Stimulated activated CD8-positive, alpha-beta memory T cell treated with anti-CD3 and anti-CD28 coated beads, Interleukin-12 subunit alpha, Interleukin-12 subunit beta, amount 100 ng/mL, for 24 hours (primary cell): ENCODE measurements around the gene OIP5.
"Not testable (repeated sequence)": the region's sequence is repeated elsewhere in the genome, so short reads cannot be mapped to it uniquely, and the experiment has no call there.

Experiments
- DNase-seq: peaks from one replicate; pipeline ENCODE4 v3.0.0-alpha.2; 2020; ENCODE audit errors: extremely low read depth

OIP5 gene

GRCh38 chr15:41301587-41301986 is 30.8 kb downstream of the OIP5 start:
- no peak for DNase-seq

GRCh38 chr15:41301139-41301538 is 31.3 kb downstream of the OIP5 start:
- not testable (repeated sequence) for DNase-seq

- DNase-seq = no peak
Observed at GRCh38 chr15:41292521-41292920, 39.9 kb downstream of the OIP5 start.

- no peak for DNase-seq
Observed at GRCh38 chr15:41291065-41291631, 41.2 kb downstream of the OIP5 start.

- no peak for DNase-seq
Observed at GRCh38 chr15:41289953-41290352, 42.4 kb downstream of the OIP5 start.

GRCh38 chr15:41288464-41288863 is 43.9 kb downstream of the OIP5 start:
- DNase-seq = no peak

GRCh38 chr15:41286665-41287333 is 45.6 kb downstream of the OIP5 start:
- DNase-seq = no peak

GRCh38 chr15:41285285-41285684 is 47.1 kb downstream of the OIP5 start:
- no peak for DNase-seq

- DNase-seq = no peak
Observed at GRCh38 chr15:41284427-41285177, 47.8 kb downstream of the OIP5 start.

GRCh38 chr15:41283653-41284426 is 48.6 kb downstream of the OIP5 start:
- peak; percentile 96 for DNase-seq

GRCh38 chr15:41282980-41283652 is 49.3 kb downstream of the OIP5 start:
- not testable (repeated sequence) for DNase-seq

- not testable (repeated sequence) for DNase-seq
Observed at GRCh38 chr15:41282436-41282835, 50.0 kb downstream of the OIP5 start.

- DNase-seq = no peak
Observed at GRCh38 chr15:41281236-41281635, 51.2 kb downstream of the OIP5 start.

- DNase-seq = no peak
Observed at GRCh38 chr15:41279535-41280283, 52.7 kb downstream of the OIP5 start.

GRCh38 chr15:41278319-41278718 is 54.1 kb downstream of the OIP5 start:
- DNase-seq = no peak

- no peak for DNase-seq
Observed at GRCh38 chr15:41276831-41277230, 55.6 kb downstream of the OIP5 start.

GRCh38 chr15:41269887-41270286 is 62.5 kb downstream of the OIP5 start:
- no peak for DNase-seq

- DNase-seq = no peak
Observed at GRCh38 chr15:41263891-41264351, 68.5 kb downstream of the OIP5 start.

- DNase-seq = no peak
Observed at GRCh38 chr15:41262571-41262970, 69.8 kb downstream of the OIP5 start.

GRCh38 chr15:41260924-41261323 is 71.5 kb downstream of the OIP5 start:
- not testable (repeated sequence) for DNase-seq
